HG03139 (cell line): ENCODE measurements around the gene SNCB.
A peak's percentile ranks its signal among the peaks of the same experiment; 100 is the strongest.

ENCODE experiments used
- ATAC-seq: cut with Tn5 transposase; IDR thresholded peaks from one replicate; pipeline ENCODE4 v1.9.1; 2021; ENCODE audit not compliant: unreplicated experiment

Gene SNCB

GRCh38 chr5:176625512-176625911 is 4.8 kb downstream of the SNCB start:
- ATAC-seq, result no peak

- ATAC-seq, result no peak
Observed at GRCh38 chr5:176624938-176625337, 5.4 kb downstream of the SNCB start.

- ATAC-seq, result no peak
Observed at GRCh38 chr5:176624142-176624541, 6.2 kb downstream of the SNCB start.

GRCh38 chr5:176621661-176622079 is 8.7 kb downstream of the SNCB start:
- no peak for ATAC-seq

- no peak for ATAC-seq
Observed at GRCh38 chr5:176620333-176620981, 9.9 kb downstream of the SNCB start.

- ATAC-seq, result no peak
Observed at GRCh38 chr5:176619569-176620332, 10.6 kb downstream of the SNCB start.

GRCh38 chr5:176619203-176619568 is 11.1 kb downstream of the SNCB start:
- no peak for ATAC-seq

- ATAC-seq, result no peak
Observed at GRCh38 chr5:176618783-176619182, 11.6 kb downstream of the SNCB start.

GRCh38 chr5:176616511-176616910 is 13.8 kb downstream of the SNCB start:
- ATAC-seq, result no peak

GRCh38 chr5:176614805-176615478 is 15.4 kb downstream of the SNCB start:
- no peak for ATAC-seq

- no peak for ATAC-seq
Observed at GRCh38 chr5:176612855-176613254, 17.5 kb downstream of the SNCB start.

GRCh38 chr5:176612008-176612407 is 18.3 kb downstream of the SNCB start:
- no peak for ATAC-seq

GRCh38 chr5:176611435-176611834 is 18.9 kb downstream of the SNCB start:
- ATAC-seq, result no peak

GRCh38 chr5:176610435-176610773 is 19.9 kb downstream of the SNCB start:
- no peak for ATAC-seq

- ATAC-seq, result peak; percentile 59
Observed at GRCh38 chr5:176609724-176610434, 20.5 kb downstream of the SNCB start, which contains the start of gene GPRIN1. TSS of gene GPRIN1 (minus strand) at chr5:176610156. CDS start at chr5:176599834, 10,322 bp downstream.

GRCh38 chr5:176608937-176609723 is 21.2 kb downstream of the SNCB start:
- peak; percentile 28 for ATAC-seq

GRCh38 chr5:176608142-176608705 is 22.1 kb downstream of the SNCB start:
- ATAC-seq, result no peak

- no peak for ATAC-seq
Observed at GRCh38 chr5:176606875-176607274, 23.5 kb downstream of the SNCB start.

- no peak for ATAC-seq
Observed at GRCh38 chr5:176606032-176606431, 24.3 kb downstream of the SNCB start.

- ATAC-seq, result no peak
Observed at GRCh38 chr5:176603091-176603490, 27.2 kb downstream of the SNCB start.
